Keratinocyte (primary cell): Measurements from ENCODE around the gene ATP6V0E1. TPM values are rescaled to one million over a fixed set of nuclear protein-coding genes. Genes with fewer than 3 reads are reported as not detected.

Source experiments
- DNase-seq: peaks from one replicate; pipeline ENCODE4 v3.0.0-alpha.2; 2011; ENCODE audit warnings: low read depth, missing footprints, low spot score
- FAIRE-seq: peaks from 2 replicates; lab custom pipeline; 2011; peaks lifted over from hg19 to GRCh38; lab: Jason Lieb, UNC
- H2AFZ ChIP-seq: 2 replicates; pipeline ENCODE4 v1.6.0; 2012; ENCODE audit warnings: low read length, control low read depth, inconsistent platforms; ENCODE audit not compliant: control insufficient read depth
- H3K27ac ChIP-seq: 2 replicates; pipeline ENCODE4 v1.5.1; 2011; ENCODE audit warnings: low read length; ENCODE audit not compliant: control insufficient read depth, insufficient read depth
- H3K27me3 ChIP-seq: 3 replicates; pipeline ENCODE4 v1.6.0; 2011; ENCODE audit warnings: low read length; ENCODE audit not compliant: control insufficient read depth, insufficient read depth; ENCODE audit errors: extremely low read depth
- H3K36me3 ChIP-seq, 2 experiments: 2 replicates in 1 of 2; 3 replicates in 1 of 2; pipeline ENCODE4 v1.5.1; 2011; ENCODE audit warnings: low read length in 2 of 2, mild to moderate bottlenecking in 1 of 2; ENCODE audit not compliant: control insufficient read depth in 2 of 2, insufficient read depth in 2 of 2; ENCODE audit errors: extremely low read depth in 1 of 2
- H3K4me1 ChIP-seq: 3 replicates; pipeline ENCODE4 v1.5.1; 2011; ENCODE audit warnings: low read length; ENCODE audit not compliant: control insufficient read depth, insufficient read depth; ENCODE audit errors: extremely low read depth
- H3K4me2 ChIP-seq: 3 replicates; pipeline ENCODE4 v1.6.0; 2011; ENCODE audit warnings: low read depth, low read length; ENCODE audit not compliant: control insufficient read depth, insufficient read depth; ENCODE audit errors: extremely low read depth
- H3K4me3 ChIP-seq, 3 experiments: fragments of 200-600 bp in 1 of 3; sonication (generic) in 1 of 3; 2 replicates in 2 of 3; 3 replicates in 1 of 3; pipeline ENCODE4 v1.5.1; 2011 to 2016; ENCODE audit warnings: low read length in 3 of 3, mild to moderate bottlenecking in 3 of 3, control low read depth in 2 of 3, inconsistent platforms in 1 of 3, low read depth in 1 of 3, mixed read lengths in 1 of 3, mixed run types in 1 of 3, moderate library complexity in 1 of 3; ENCODE audit not compliant: control insufficient read depth in 2 of 3, insufficient read depth in 2 of 3; ENCODE audit errors: extremely low read depth in 1 of 3
- H3K79me2 ChIP-seq: 2 replicates; pipeline ENCODE4 v1.6.0; 2012; ENCODE audit warnings: low read length; ENCODE audit not compliant: control insufficient read depth, insufficient read depth
- H3K9ac ChIP-seq: 3 replicates; pipeline ENCODE4 v1.6.0; 2011; ENCODE audit warnings: low read length; ENCODE audit not compliant: control insufficient read depth, insufficient read depth; ENCODE audit errors: extremely low read depth
- H3K9me1 ChIP-seq: 3 replicates; pipeline ENCODE4 v1.6.0; 2011; ENCODE audit warnings: low read length; ENCODE audit not compliant: control insufficient read depth, insufficient read depth; ENCODE audit errors: extremely low read depth
- H3K9me3 ChIP-seq: 2 replicates; pipeline ENCODE4 v1.5.1; 2012; ENCODE audit warnings: low read depth, low read length; ENCODE audit not compliant: control insufficient read depth
- H4K20me1 ChIP-seq: 3 replicates; pipeline ENCODE4 v1.6.0; 2011; ENCODE audit warnings: low read length; ENCODE audit not compliant: control insufficient read depth, insufficient read depth; ENCODE audit errors: extremely low read depth
- CTCF ChIP-seq, 3 experiments: IDR thresholded peaks in 1 of 3; conservative IDR thresholded peaks in 1 of 3; optimal IDR thresholded peaks in 1 of 3; 2 replicates in 2 of 3; 3 replicates in 1 of 3; pipeline versions ENCODE3 to v1.5.1; 2011; ENCODE audit warnings: low read length in 3 of 3, mild to moderate bottlenecking in 3 of 3, moderate library complexity in 2 of 3, control low read depth in 1 of 3, inconsistent platforms in 1 of 3; ENCODE audit not compliant: insufficient read depth in 2 of 3; ENCODE audit errors: extremely low read depth in 1 of 3
- EZH2 ChIP-seq: IDR thresholded peaks from one replicate; pipeline ENCODE4 v1.6.1; 2012; ENCODE audit warnings: inconsistent platforms, mild to moderate bottlenecking, low read length, moderate library complexity
- dilution Hi-C: fragments of 300-500 bp; cut with MboI; formaldehyde crosslinking; loops from one replicate; pipeline ENCODE4 v1.7.0; 2020; ENCODE audit warnings: low sequenced_read_pairs; ENCODE audit not compliant: extremely low pct_ligation_motif_present
- polyA plus RNA-seq, 5 experiments: library from polyadenylated mRNA; depleted of rRNA in 3 of 5; stranded (reverse) in 3 of 5; stranded (forward) in 1 of 5; unstranded in 1 of 5; fragments of >200 nt; gene quantifications; 1 replicate in 1 of 5; 2 replicates in 3 of 5; 3 replicates in 1 of 5; pipeline versions ENCODE4 v1.2.1 to v1.2.3, GENCODE V29; 2011 to 2012; ENCODE audit warnings: missing spikeins in 2 of 5, low read depth in 1 of 5, low replicate concordance in 1 of 5

The ATP6V0E1 gene
- polyA plus RNA-seq, 1 donor (not counting 4 experiments of a cell fraction or from before 2014, with no cell fraction given) = 533 TPM

DNA sequence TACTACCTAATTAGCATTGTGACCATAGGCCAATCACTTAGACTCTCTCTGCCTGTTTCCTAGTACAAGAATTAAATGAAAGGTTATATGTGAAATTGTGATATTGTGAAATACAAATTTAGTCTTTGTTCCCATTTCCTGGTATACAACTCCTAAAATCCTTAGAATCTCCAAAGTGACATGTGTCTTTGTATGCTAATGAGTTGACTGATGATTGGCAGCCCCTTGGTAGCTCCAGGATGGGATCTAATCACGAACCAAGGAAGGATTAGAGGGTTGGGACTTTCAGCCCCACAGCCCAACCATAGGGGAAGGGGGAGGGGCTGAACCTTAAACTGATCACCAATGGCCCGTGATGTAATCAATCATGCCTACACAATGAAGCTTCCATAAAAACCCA is 31.6 kb downstream of the ATP6V0E1 start:
- Histone ChIP-seq H3K9me1 (no peaks in the 10 kb centered on the region), H3K4me1 (peaks cover 25% of the 10 kb centered on the region), H3K4me3 (no peak overlapping the region), H3K4me2 (peak overlapping the region; percentile 18), H3K9me3 (no peaks in the 10 kb centered on the region), H3K27ac (no peak overlapping the region), H2AFZ (no peak overlapping the region), H4K20me1 (no peaks in the 10 kb centered on the region), H3K9ac (no peak overlapping the region), H3K36me3 (no peaks in the 10 kb centered on the region), H3K27me3 (no peaks in the 10 kb centered on the region), H3K79me2 (peaks cover 61% of the 10 kb centered on the region)
- no peak for TF ChIP-seq EZH2
- no peak for TF ChIP-seq CTCF (optimal IDR thresholded peaks at IDR 0.05 in 1 of 3, IDR thresholded peaks at IDR 0.05 in 1 of 3, conservative IDR thresholded peaks at IDR 0.05 in 1 of 3; ENCODE audit: extremely low read depth in 1 of 3, insufficient read depth in 2 of 3, low read length in 3 of 3)
- dilution Hi-C loops = no loop called here
- FAIRE-seq (no peak), DNase-seq (no peak)

GRCh38 chr5:173015598-173016455 is 32.3 kb downstream of the ATP6V0E1 start:
- dilution Hi-C loops = no loop called here
- Histone ChIP-seq H3K4me1 (peaks cover 25% of the 10 kb centered on the region), H3K9me3 (no peaks in the 10 kb centered on the region), H3K9ac (peak overlapping the region; percentile 2), H3K79me2 (peaks cover 57% of the 10 kb centered on the region), H2AFZ (no peak overlapping the region), H3K4me3 (no peak overlapping the region), H3K36me3 (peaks cover 3 to 4% of the 10 kb centered on the region in 2 experiments), H4K20me1 (no peaks in the 10 kb centered on the region), H3K9me1 (no peaks in the 10 kb centered on the region), H3K27me3 (no peaks in the 10 kb centered on the region), H3K27ac (peak overlapping the region; percentile 45), H3K4me2 (peak overlapping the region; percentile 37)
- TF ChIP-seq EZH2 (no peak), CTCF (optimal IDR thresholded peaks at IDR 0.05 in 1 of 3, IDR thresholded peaks at IDR 0.05 in 1 of 3, conservative IDR thresholded peaks at IDR 0.05 in 1 of 3; ENCODE audit: extremely low read depth in 1 of 3, insufficient read depth in 2 of 3, low read length in 3 of 3) (no peak)
- DNase-seq (no peak), FAIRE-seq (no peak)
